Fibroblast of lung (primary cell): Measurements from ENCODE around the gene C22orf31.

Source experiments
- CTCF ChIP-seq, 2 donors: IDR thresholded peaks in 1 of 2; conservative IDR thresholded peaks in 1 of 2; 1 replicate in 1 of 2; 2 replicates in 1 of 2; pipeline ENCODE4 v1.5.1; 2011 to 2012; ENCODE audit warnings: low read length in 2 of 2, control low read depth in 1 of 2, inconsistent platforms in 1 of 2, low read depth in 1 of 2, mild to moderate bottlenecking in 1 of 2
- EZH2 ChIP-seq: IDR thresholded peaks from 2 replicates; pipeline ENCODE4 v1.5.1; 2012; ENCODE audit warnings: low read length, control low read depth, mild to moderate bottlenecking; ENCODE audit errors: missing control alignments

DNA sequence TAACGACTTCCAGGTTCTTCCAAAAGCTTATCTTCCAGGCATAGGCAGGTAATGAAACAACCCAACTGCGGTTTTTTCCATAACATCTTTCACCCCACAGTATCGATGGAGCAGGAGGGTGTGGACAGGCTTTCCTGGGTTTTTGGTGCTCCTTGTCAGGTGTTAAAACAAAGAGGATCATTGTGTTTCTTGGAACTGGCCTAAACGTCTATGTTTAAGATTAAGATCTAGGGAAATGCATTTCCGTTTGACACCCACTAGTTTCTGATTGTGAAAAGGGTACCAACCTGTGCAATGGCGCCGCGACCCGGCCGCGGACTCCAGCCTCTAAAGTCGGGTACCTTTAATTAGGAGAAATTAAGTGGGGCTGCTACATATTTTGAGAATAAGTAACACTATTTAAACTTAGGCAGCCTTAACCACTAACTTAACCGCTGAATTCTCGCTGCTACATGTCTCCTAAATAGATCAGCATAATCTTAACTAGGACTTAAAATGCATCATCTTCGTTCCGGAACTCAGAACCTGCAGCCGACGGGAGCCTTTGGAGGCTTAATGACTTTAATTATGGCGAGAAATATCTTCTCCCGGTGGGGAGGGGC, 31.5 kb downstream of the C22orf31 start:
- TF ChIP-seq EZH2 = no peak
- TF ChIP-seq CTCF (conservative IDR thresholded peaks at IDR 0.05 in 1 of 2, IDR thresholded peaks at IDR 0.05 in 1 of 2; ENCODE audit: low read depth in 1 of 2, low read length in 2 of 2) = no peak
